ENCODE results near the gene SP140.

DNA sequence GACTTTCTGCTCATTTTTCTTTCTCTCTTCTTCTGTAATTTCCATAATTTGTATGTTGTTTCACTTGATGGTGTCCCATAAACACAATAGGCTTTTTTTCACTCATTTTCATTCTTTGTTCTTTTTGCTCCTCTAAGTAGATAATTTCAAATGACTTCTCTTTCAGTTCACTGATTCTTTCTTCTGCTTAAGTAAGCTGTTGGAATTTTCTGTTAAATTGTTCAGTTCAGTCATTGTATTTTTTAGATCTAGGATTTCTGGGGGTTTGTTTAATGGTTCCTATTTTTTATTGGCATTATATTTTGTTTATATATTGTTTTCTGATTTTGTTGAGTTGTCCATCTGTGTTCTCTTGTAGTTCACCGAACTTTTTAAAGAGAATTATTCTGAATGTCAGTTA, 120.9 kb downstream of the SP140 start:
- TF ChIP-seq GATA2 (IDR thresholded peaks at IDR 0.05; ENCODE audit: low read depth, low read length) (no peak), GATA3 (IDR thresholded peaks at IDR 0.05; ENCODE audit: low read depth, low read length) (no peak)
